Measurements from ENCODE around the gene EFNA5. TPM values are rescaled to one million over a fixed set of nuclear protein-coding genes. Genes with fewer than 3 reads are reported as not detected.

The EFNA5 gene
- total RNA-seq, 1 donor from 2014 or later = 11.1 TPM

GRCh38 chr5:107484281-107484680 lies 186.5 kb downstream of the EFNA5 start:
- DNase-seq = no peak

GRCh38 chr5:107483231-107484024 lies 187.3 kb downstream of the EFNA5 start:
- DNase-seq = peak; percentile 18

DNA sequence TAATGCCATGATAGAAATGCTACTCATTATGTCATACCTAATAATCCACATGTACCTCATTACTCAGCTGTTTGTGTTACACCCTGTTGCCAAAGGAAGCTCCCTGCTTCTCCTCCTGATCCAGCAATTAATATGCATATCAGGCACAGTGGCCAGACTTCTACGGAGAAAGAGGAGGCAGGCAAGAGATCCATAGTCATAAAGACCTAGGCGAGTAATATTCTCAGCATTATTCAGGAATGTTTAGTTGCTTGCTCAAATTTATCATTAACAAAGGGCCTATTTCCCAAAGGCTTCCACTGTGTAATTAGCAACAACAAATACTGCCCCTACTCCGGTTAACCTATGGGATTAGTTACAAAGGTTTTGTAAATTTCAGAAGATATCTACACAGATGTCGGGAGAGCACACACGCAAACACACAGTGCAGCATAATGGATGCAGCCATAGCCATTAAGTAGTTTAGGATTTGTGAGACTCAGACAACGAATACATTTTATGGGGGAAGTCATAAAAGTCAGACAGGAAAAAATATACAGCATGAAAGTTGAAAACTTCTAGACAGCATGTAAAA lies 192.6 kb downstream of the EFNA5 start:
- DNase-seq = no peak

DNA sequence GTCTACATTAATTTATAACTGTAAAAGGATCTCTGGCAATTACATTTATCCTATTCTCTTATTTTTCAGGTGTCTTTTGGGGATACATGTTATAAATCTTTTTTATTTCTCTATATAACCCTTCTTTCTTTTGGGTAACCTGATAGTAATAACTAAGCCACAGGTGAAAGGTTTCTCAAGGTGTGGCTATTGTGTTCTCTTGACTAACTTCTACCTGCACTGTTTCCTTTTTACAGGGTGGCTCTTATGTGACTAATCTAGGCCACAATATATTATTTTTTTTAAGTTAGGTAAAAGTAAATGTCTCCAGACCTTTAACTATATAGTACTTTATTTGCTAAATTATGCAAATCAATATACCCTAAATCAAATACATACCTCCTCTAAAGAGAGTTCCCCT lies 193.2 kb downstream of the EFNA5 start:
- no peak for DNase-seq

- no peak for DNase-seq
These were observed 194.0 kb downstream of the EFNA5 start for GRCh38 chr5:107476783-107477182.

DNA sequence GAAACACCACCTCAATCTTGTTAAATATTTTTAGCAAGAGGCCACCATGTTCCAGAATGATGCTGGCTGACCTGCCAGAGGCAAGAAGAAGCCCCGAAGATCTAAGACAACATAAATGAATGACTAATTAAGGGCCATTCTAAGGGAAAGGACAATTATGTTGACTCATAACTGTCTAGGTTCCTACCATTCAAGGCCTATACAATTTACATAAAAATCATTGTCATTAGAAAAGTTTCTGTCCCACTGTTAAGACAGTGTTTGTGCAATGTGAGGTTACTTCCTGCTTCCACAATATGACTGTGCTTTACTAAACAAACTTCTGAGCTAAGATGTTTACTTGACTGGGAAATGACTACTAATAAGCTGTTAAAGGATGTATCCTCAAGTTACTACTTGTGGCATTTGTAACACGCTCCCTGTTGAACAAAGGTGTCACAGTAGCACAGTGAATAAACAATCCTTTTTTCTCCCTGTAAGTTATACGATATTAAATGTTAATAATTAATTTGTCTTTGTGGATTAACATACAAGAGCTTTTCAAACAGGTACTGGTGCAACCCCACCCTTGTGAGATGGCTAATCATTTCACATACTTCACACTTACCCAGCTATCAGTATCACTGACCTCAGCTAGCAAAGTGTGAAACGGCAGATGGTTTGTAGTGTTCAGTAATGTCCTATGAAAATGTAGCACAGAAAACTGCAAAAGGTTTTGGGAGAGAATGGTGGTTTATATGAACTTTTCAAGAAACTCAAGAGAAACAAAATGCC lies 195.8 kb downstream of the EFNA5 start:
- no peak for DNase-seq

- DNase-seq = no peak
These were observed 196.4 kb downstream of the EFNA5 start for GRCh38 chr5:107474361-107474715.

- DNase-seq = no peak
These were observed 198.1 kb downstream of the EFNA5 start for GRCh38 chr5:107472620-107473064.

DNA sequence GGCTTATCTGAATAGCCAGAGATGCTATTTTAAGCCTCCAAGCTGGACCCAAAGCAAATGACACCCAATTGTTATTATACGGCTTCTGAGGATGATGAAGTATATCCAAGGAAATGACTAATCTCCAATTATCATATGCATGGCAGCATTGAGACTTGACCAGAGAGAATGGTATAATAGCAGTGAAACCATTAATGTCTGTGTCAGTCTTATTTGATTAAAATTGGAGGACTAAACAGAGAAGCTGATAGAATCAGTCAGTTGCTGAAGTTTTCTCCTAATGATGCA lies 200.5 kb downstream of the EFNA5 start:
- no peak for DNase-seq

DNA sequence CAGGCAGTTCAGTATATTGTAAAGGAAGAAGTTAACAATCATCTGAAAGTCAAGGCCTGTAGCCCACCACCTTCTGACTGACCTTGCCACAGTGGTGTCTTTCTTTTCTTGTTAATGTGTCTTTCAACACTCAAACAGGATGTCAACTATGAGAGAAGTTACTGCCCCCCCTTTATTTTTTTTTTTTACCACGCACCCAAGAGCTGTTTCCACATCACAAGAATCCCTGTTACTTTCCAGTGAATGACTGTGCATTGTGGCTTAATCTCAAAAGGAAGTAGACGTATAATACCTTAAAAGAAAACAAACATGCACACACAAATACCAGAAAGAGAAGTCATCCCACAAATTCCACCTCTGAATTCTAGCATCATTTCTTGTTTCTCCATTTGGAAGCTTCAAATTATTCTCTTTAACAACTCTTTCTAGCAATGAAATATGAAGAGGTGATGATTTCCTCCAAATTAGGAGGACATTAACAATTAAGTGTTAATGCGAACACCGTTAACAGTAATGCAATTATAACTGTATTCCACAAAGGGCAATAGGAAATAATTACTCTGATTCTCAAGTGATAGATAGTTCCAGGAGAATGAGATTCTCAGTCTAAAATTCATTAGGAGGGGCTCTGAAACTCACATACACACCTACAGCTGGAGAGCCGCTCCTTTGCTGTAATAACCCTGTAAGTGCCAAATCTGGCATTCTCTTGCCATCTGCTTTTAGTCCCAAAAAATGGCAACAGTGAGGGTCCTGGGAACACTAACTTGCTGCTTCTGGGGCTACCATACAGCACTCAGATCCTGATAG lies 201.0 kb downstream of the EFNA5 start:
- no peak for DNase-seq

GRCh38 chr5:107469064-107469463 lies 201.7 kb downstream of the EFNA5 start:
- no peak for DNase-seq

DNA sequence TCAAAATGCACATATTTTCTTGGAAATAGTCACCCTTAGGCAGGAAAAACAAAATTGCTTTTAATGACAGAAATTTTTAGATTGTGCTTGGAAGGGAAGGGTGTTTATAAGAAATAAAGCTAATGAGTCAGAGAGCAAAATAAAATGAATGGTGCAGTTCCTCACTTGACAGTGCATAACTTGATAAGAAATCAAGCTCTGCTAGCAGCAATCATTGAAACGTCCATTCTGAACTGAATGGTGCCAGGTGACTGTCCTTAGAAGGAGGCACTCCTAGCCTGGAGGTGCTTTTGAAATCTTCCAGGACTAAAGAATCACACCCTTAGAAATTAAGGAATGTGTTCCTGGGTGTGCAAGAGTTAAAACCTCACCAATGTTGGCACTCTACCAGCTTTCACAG lies 202.5 kb downstream of the EFNA5 start:
- DNase-seq = no peak

GRCh38 chr5:107467137-107467932 lies 203.4 kb downstream of the EFNA5 start:
- DNase-seq = no peak

DNA sequence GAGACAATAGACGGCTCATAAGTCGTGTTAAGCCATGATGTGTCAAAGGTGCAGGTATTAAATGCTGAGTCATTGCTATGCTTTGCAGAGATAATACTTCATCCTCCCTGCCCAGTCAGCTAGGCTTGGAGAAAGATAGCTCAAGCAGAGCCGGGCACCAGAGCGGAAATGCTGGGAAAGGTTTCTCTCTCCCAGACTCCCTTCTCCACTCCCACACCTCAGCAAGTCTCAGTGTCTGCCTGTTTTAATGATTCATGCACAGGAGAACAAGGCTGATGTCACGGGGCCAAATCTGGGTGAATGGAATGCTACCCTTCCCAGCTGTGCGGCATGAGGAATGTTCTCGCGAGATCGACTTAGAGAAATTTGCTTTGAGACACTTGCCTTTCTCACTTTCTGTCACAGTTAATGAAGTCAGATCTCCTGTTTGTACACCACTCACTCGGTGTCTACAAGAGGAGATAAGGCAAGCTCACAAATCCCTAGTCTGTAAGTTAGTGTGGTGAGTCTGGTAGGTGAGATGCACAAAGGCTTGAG lies 204.4 kb downstream of the EFNA5 start:
- DNase-seq = no peak

GRCh38 chr5:107464876-107465275 lies 205.9 kb downstream of the EFNA5 start:
- no peak for DNase-seq

DNA sequence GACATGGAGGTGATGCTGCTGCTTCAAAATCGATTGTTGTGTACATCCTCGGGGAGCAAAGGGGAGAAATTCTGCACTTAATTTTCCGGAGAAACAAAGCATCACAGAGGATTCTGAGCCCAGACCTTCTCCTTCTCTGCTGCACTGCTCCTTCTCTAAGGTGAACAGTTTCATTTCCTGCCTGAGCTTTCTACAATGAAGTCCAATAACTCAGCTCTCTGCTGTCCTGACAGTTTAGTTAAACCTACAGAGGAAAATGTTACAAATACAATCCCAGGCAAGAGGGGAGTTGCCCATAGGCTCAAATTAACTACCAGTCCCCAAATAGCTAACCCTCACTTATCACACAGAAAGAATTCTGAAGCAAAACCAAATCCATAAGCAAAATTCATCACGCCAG lies 206.3 kb downstream of the EFNA5 start:
- no peak for DNase-seq

DNA sequence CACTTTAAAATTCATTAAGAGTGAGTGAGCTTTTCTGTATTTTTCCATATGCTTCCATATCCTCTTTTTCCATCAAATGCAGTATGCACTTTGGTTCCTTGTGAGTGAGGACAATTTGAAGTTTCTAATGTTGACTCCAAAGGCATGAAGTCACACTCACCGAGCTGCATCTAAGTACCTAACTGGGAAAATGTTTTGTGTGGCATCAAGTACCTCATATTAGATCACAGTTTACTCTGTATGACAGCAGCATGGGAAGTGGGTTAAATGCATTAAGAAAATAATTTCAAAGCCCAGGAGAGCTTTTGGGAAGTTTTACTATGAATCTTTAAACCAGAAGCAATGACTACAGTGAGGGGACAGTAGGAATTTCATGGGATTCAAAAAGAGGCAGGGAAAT lies 207.0 kb downstream of the EFNA5 start:
- no peak for DNase-seq

- no peak for DNase-seq
These were observed 209.0 kb downstream of the EFNA5 start for GRCh38 chr5:107461770-107462169.

DNA sequence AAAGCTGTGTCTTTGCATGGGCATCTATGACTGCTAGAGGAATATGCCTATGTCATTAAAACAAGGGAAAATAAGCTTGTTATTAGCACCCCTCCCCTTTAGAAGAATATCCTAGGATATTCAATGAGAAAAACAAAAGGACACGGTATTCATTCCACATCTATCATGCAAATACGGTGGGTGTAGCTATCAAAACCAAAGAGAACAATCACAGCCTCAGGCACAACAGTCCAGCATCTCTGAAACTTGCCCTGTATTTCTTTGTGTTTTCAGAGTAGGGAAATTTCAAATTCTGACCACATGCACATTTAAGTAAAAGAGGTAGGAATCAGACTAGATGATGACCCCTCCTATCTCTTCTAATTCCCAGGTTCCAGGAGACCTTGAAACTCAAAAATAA lies 209.9 kb downstream of the EFNA5 start:
- no peak for DNase-seq

- no peak for DNase-seq
These were observed 211.1 kb downstream of the EFNA5 start for GRCh38 chr5:107459605-107460004.

DNA sequence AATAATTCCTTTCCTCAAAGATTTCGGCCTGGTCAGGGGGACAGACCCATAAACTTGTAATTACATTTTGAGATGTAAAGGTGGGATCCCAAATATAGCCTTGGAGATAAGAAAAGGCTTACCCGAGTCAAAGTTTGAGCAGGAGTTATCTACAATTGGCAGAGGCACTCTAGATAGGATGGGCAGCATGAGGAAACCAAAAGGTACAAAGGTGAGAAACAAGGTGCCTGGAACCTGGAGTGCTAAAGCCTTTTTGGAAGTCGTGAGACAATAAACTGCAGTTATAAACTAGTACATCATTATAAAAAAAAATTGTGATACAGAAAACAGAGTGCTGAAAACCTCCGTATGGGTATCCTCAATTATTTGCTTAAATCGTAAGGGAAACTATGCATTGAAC lies 212.4 kb downstream of the EFNA5 start:
- no peak for DNase-seq

- no peak for DNase-seq
These were observed 212.9 kb downstream of the EFNA5 start for GRCh38 chr5:107457881-107458280.

All from tongue (tissue), 2 donors.